ENCODE measurements around the gene S100A1. TPM values are rescaled to one million over a fixed set of nuclear protein-coding genes. Genes with fewer than 3 reads are reported as not detected.

The S100A1 gene
- total and polyA plus RNA-seq, 4 donors = 0.31 to 1.8 (median 0.91) TPM; not detected in 1

DNA sequence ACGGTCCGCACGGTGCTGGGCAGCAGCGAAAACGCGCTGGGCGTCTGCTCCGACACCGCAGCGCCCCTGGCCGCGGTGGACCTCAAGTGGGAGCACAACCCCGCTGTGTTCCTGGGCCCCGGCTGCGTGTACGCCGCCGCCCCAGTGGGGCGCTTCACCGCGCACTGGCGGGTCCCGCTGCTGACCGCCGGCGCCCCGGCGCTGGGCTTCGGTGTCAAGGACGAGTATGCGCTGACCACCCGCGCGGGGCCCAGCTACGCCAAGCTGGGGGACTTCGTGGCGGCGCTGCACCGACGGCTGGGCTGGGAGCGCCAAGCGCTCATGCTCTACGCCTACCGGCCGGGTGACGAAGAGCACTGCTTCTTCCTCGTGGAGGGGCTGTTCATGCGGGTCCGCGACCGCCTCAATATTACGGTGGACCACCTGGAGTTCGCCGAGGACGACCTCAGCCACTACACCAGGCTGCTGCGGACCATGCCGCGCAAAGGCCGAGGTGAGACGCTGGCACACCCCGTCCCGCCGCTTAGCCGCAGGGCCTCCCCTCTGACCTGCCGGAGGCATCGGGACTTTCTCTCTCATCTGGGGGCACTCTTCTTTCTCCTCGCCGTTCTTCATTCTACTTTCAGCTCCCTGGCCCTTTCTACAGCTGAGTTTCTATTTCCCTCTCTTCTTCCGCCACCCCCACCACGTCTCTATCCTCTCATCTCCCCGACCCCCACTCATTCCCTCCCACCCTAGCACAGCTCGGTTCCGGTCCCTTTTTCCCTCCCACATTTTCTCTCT, 51.3 kb downstream of the S100A1 start:
- DNase-seq (peak; percentile 21 to 37 (median 31)), ATAC-seq (ENCODE audit: insufficient read depth, low FRiP score) (peak; percentile 60)
- no peak overlapping the region for H3K9ac ChIP-seq (ENCODE audit: insufficient read depth in 1 of 2, low read length in 2 of 2)
- H3K4me1 ChIP-seq (ENCODE audit: control insufficient read depth in 5 of 5, insufficient read depth in 5 of 5, low read length in 5 of 5) = peaks cover 0 to 25% (median 2%) of the 10 kb centered on the region in 5 donors
- TF ChIP-seq, protein P1, sequence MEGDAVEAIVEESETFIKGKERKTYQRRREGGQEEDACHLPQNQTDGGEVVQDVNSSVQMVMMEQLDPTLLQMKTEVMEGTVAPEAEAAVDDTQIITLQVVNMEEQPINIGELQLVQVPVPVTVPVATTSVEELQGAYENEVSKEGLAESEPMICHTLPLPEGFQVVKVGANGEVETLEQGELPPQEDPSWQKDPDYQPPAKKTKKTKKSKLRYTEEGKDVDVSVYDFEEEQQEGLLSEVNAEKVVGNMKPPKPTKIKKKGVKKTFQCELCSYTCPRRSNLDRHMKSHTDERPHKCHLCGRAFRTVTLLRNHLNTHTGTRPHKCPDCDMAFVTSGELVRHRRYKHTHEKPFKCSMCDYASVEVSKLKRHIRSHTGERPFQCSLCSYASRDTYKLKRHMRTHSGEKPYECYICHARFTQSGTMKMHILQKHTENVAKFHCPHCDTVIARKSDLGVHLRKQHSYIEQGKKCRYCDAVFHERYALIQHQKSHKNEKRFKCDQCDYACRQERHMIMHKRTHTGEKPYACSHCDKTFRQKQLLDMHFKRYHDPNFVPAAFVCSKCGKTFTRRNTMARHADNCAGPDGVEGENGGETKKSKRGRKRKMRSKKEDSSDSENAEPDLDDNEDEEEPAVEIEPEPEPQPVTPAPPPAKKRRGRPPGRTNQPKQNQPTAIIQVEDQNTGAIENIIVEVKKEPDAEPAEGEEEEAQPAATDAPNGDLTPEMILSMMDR (IDR thresholded peaks at IDR 0.05; ENCODE audit: control extremely low read depth, extremely low read depth) = no peak
- H3K27me3 ChIP-seq (ENCODE audit: control insufficient read depth in 3 of 3, insufficient read depth in 3 of 3, low read length in 2 of 3) = peaks cover 0 to 40% (median 32%) of the 10 kb centered on the region in 3 donors
- H3K36me3 ChIP-seq (ENCODE audit: control insufficient read depth in 4 of 4, insufficient read depth in 4 of 4, low read length in 4 of 4) = peaks cover 0 to 7% (median 0%) of the 10 kb centered on the region in 4 donors
- peak overlapping the region; percentile 24 to 86 for H3K27ac ChIP-seq (ENCODE audit: low read depth in 1 of 2, low read length in 1 of 2)
- peak overlapping the region; percentile 91 for H3K4me3 ChIP-seq
- WGBS, 2 donors = 2% methylated on average over 50 to 73 of the region's 73 CpGs
- no peaks in the 10 kb centered on the region for H3K9me3 ChIP-seq (ENCODE audit: control insufficient read depth in 4 of 4, insufficient read depth in 3 of 4, low read length in 3 of 4)

DNA sequence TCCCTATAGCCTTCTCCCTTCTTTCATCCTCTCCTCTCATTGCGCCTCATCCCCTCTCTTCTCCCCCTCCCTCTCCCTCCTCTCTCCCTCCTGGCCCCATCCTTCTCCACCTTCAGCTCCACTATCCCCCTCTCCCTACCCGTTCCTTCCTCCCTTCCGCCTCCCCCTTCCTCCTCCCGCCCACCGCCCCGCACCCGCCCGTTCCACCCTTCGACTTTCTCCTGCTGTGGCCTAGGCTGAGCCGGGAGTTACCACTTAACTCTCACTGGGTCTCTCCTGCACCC, 51.8 kb downstream of the S100A1 start:
- peak overlapping the region; percentile 91 for H3K4me3 ChIP-seq
- H3K27ac ChIP-seq (ENCODE audit: low read depth in 1 of 2, low read length in 1 of 2) = no peak overlapping the region
- no peaks in the 10 kb centered on the region for H3K9me3 ChIP-seq (ENCODE audit: control insufficient read depth in 4 of 4, insufficient read depth in 3 of 4, low read length in 3 of 4)
- peaks cover 0 to 40% (median 32%) of the 10 kb centered on the region in 3 donors for H3K27me3 ChIP-seq (ENCODE audit: control insufficient read depth in 3 of 3, insufficient read depth in 3 of 3, low read length in 2 of 3)
- 25 to 36% methylated on average over 10 of the region's 10 CpGs for WGBS, 2 donors
- H3K36me3 ChIP-seq (ENCODE audit: control insufficient read depth in 4 of 4, insufficient read depth in 4 of 4, low read length in 4 of 4) = peaks cover 0 to 9% (median 0%) of the 10 kb centered on the region in 4 donors
- peaks cover 0 to 25% (median 2%) of the 10 kb centered on the region in 5 donors for H3K4me1 ChIP-seq (ENCODE audit: control insufficient read depth in 5 of 5, insufficient read depth in 5 of 5, low read length in 5 of 5)
- TF ChIP-seq, protein P1 (IDR thresholded peaks at IDR 0.05; ENCODE audit: control extremely low read depth, extremely low read depth) = no peak
- DNase-seq = no peak
- no peak overlapping the region for H3K9ac ChIP-seq (ENCODE audit: insufficient read depth in 1 of 2, low read length in 2 of 2)
- ATAC-seq (ENCODE audit: insufficient read depth, low FRiP score) = no peak

Other genes with a start within 250 kb of the S100A1 start
- 100 to 1,000 TPM in 1 of 2 donors, 10 to 100 TPM in 1; 69.8 to 556 TPM for gene S100A8, start 237.4 kb upstream of the S100A1 start, total RNA-seq
- gene S100A8, start 237.4 kb upstream of the S100A1 start, polyA plus RNA-seq = 1,000 to 10,000 TPM in 1 of 2 donors, 100 to 1,000 TPM in 1; 623 to 6,695 TPM
- gene S100A7A, start 211.9 kb upstream of the S100A1 start, total RNA-seq = not detected
- not detected for gene S100A7A, start 211.9 kb upstream of the S100A1 start, polyA plus RNA-seq
- gene S100A7, start 167.8 kb upstream of the S100A1 start, total RNA-seq = not detected
- under 1 TPM in 1 of 2 donors, not detected in 1; 0.47 TPM for gene S100A7, start 167.8 kb upstream of the S100A1 start, polyA plus RNA-seq
- gene S100A6, start 92.4 kb upstream of the S100A1 start, total RNA-seq = 1,000 to 10,000 TPM in 1 of 2 donors, 100 to 1,000 TPM in 1; 165 to 1,591 TPM
- over 10,000 TPM in 1 of 2 donors, 1,000 to 10,000 TPM in 1; 2,413 to 10,136 TPM for gene S100A6, start 92.4 kb upstream of the S100A1 start, polyA plus RNA-seq
- gene S100A5, start 87.5 kb upstream of the S100A1 start, total RNA-seq = under 1 TPM in 1 of 2 donors, not detected in 1; 0.31 TPM
- under 1 TPM; 0.31 to 0.32 TPM for gene S100A5, start 87.5 kb upstream of the S100A1 start, polyA plus RNA-seq
- 100 to 1,000 TPM in 1 of 2 donors, 10 to 100 TPM in 1; 44.0 to 665 TPM for gene S100A4, start 82.6 kb upstream of the S100A1 start, total RNA-seq
- 1,000 to 10,000 TPM in 1 of 2 donors, 100 to 1,000 TPM in 1; 860 to 2,351 TPM for gene S100A4, start 82.6 kb upstream of the S100A1 start, polyA plus RNA-seq
- gene S100A3, start 79.2 kb upstream of the S100A1 start, total RNA-seq = 1 to 10 TPM; 3.0 to 5.4 TPM
- 1 to 10 TPM; 6.5 to 8.0 TPM for gene S100A3, start 79.2 kb upstream of the S100A1 start, polyA plus RNA-seq
- 10 to 100 TPM in 1 of 2 donors, 1 to 10 TPM in 1; 1.1 to 41.2 TPM for gene S100A2, start 62.6 kb upstream of the S100A1 start, total RNA-seq
- gene S100A2, start 62.6 kb upstream of the S100A1 start, polyA plus RNA-seq = 100 to 1,000 TPM in 1 of 2 donors, 10 to 100 TPM in 1; 68.4 to 261 TPM
- gene S100A16, start 15.3 kb upstream of the S100A1 start, total RNA-seq = 100 to 1,000 TPM in 1 of 2 donors, 10 to 100 TPM in 1; 70.6 to 119 TPM
- gene S100A16, start 15.3 kb upstream of the S100A1 start, polyA plus RNA-seq = 100 to 1,000 TPM; 162 to 182 TPM
- 100 to 1,000 TPM in 1 of 2 donors, 10 to 100 TPM in 1; 78.5 to 150 TPM for gene S100A14, start 12.1 kb upstream of the S100A1 start, total RNA-seq
- gene S100A14, start 12.1 kb upstream of the S100A1 start, polyA plus RNA-seq = 100 to 1,000 TPM; 157 to 326 TPM
- 10 to 100 TPM; 36.2 to 92.1 TPM for gene S100A13, start 929 bp upstream of the S100A1 start, total RNA-seq
- gene S100A13, start 929 bp upstream of the S100A1 start, polyA plus RNA-seq = 100 to 1,000 TPM in 1 of 2 donors, 10 to 100 TPM in 1; 80.9 to 168 TPM
- gene CHTOP, start 5.6 kb downstream of the S100A1 start, total RNA-seq = 10 to 100 TPM; 60.5 to 76.6 TPM
- gene CHTOP, start 5.6 kb downstream of the S100A1 start, polyA plus RNA-seq = 10 to 100 TPM; 51.2 to 56.3 TPM
- 10 to 100 TPM; 29.7 to 37.4 TPM for gene SNAPIN, start 30.3 kb downstream of the S100A1 start, total RNA-seq
- gene SNAPIN, start 30.3 kb downstream of the S100A1 start, polyA plus RNA-seq = 10 to 100 TPM; 26.3 to 38.1 TPM
- gene ILF2, start 42.6 kb downstream of the S100A1 start, total RNA-seq = 100 to 1,000 TPM; 101 to 121 TPM
- gene ILF2, start 42.6 kb downstream of the S100A1 start, polyA plus RNA-seq = 100 to 1,000 TPM in 1 of 2 donors, 10 to 100 TPM in 1; 46.7 to 133 TPM
- 10 to 100 TPM; 16.7 to 98.9 TPM for gene NPR1, start 50.3 kb downstream of the S100A1 start, total RNA-seq
- 10 to 100 TPM; 35.9 to 57.7 TPM for gene NPR1, start 50.3 kb downstream of the S100A1 start, polyA plus RNA-seq
- 10 to 100 TPM; 63.5 to 70.4 TPM for gene INTS3, start 99.6 kb downstream of the S100A1 start, total RNA-seq
- 10 to 100 TPM; 31.3 to 38.6 TPM for gene INTS3, start 99.6 kb downstream of the S100A1 start, polyA plus RNA-seq
- gene SLC27A3, start 147.0 kb downstream of the S100A1 start, total RNA-seq = 100 to 1,000 TPM in 1 of 2 donors, 10 to 100 TPM in 1; 15.8 to 162 TPM
- 100 to 1,000 TPM in 1 of 2 donors, 10 to 100 TPM in 1; 53.9 to 223 TPM for gene SLC27A3, start 147.0 kb downstream of the S100A1 start, polyA plus RNA-seq

Data from lung (tissue), 12 donors.